K562 (cell line): Measurements from ENCODE around the gene GPR4. TPM values are rescaled to one million over a fixed set of nuclear protein-coding genes. Genes with fewer than 3 reads are reported as not detected.
A peak's percentile ranks its signal among the peaks of the same experiment; 100 is the strongest.

Experiments used
- CHD2 ChIP-seq: IDR thresholded peaks from 2 replicates; pipeline ENCODE4 v1.6.1; 2011; ENCODE audit warnings: low read depth, low read length
- IRF1 ChIP-seq: sonication (generic); formaldehyde crosslinking; IDR thresholded peaks from 2 replicates; pipeline ENCODE4 v1.8.0; 2022; ENCODE audit warnings: missing genetic modification reagents, mild to moderate bottlenecking, borderline replicate concordance
- KDM1A ChIP-seq, 2 experiments: fragments of 450-650 bp; IDR thresholded peaks; 2 replicates each; pipeline ENCODE4 v1.6.1; 2016; ENCODE audit warnings: mild to moderate bottlenecking in 2 of 2
- PRDM10 ChIP-seq: fragments of 450-650 bp; IDR thresholded peaks from 2 replicates; pipeline ENCODE4 v1.6.1; 2018; ENCODE audit not compliant: partially characterized antibody
- RB1 ChIP-seq: fragments of 450-650 bp; IDR thresholded peaks from 2 replicates; pipeline ENCODE4 v1.6.1; 2017; ENCODE audit warnings: low read depth, mild to moderate bottlenecking
- RUNX1 ChIP-seq: sonication (generic); IDR thresholded peaks from 2 replicates; pipeline ENCODE4 v1.6.1; 2016; ENCODE audit warnings: antibody characterized with exemption, low read depth
- SIX5 ChIP-seq, 2 experiments: IDR thresholded peaks; 2 replicates each; pipeline ENCODE4 v1.6.1; 2011; ENCODE audit warnings: low read length in 2 of 2, borderline replicate concordance in 1 of 2, low read depth in 1 of 2, mild to moderate bottlenecking in 1 of 2, moderate library complexity in 1 of 2; ENCODE audit not compliant: insufficient read depth in 1 of 2
- TCF15 ChIP-seq: fragments of 250-450 bp; sonication (Bioruptor Pico); IDR thresholded peaks from 2 replicates; pipeline ENCODE4 v1.8.0; 2022; ENCODE audit warnings: moderate library complexity, mild to moderate bottlenecking, inconsistent platforms
- TEAD1 ChIP-seq, 2 experiments: fragments of 450-650 bp in 1 of 2; sonication (generic) in 1 of 2; formaldehyde crosslinking; IDR thresholded peaks; 2 replicates each; pipeline versions ENCODE4 v1.4.0 to v1.8.0; 2020 to 2022; ENCODE audit warnings: mild to moderate bottlenecking in 2 of 2, missing genetic modification reagents in 1 of 2
- ZNF146 ChIP-seq: IDR thresholded peaks from one replicate; pipeline ENCODE4 v1.6.1; 2018; ENCODE audit warnings: missing compliant biosample characterization; ENCODE audit not compliant: unreplicated experiment
- ZNF384 ChIP-seq: IDR thresholded peaks from 2 replicates; pipeline ENCODE4 v1.6.1; 2012; ENCODE audit warnings: low read depth, low read length, improper control_type of control experiment
- ZNF778 ChIP-seq: fragments of 450-650 bp; formaldehyde crosslinking; IDR thresholded peaks from 2 replicates; pipeline ENCODE4 v1.4.0; 2020; ENCODE audit warnings: mild to moderate bottlenecking, moderate library complexity
- polyA plus RNA-seq, 8 experiments: library from polyadenylated mRNA; depleted of rRNA in 4 of 8; stranded (reverse) in 5 of 8; unstranded in 3 of 8; fragments of >200 nt; fragmentation: Nextera tagmentation in 2 of 8; fragmentation: Illumina TruSeq in 1 of 8; extraction: Ambion mirVana in 2 of 8; extraction: Trizol in 1 of 8; gene quantifications; 2 replicates each; pipeline versions ENCODE4 v1.2.1 to v1.2.3, GENCODE V29; 2011 to 2014; ENCODE audit warnings: inconsistent platforms in 1 of 8, missing spikeins in 1 of 8
- total RNA-seq, 7 experiments: library from RNA; depleted of rRNA in 6 of 7; stranded (reverse); fragments of >200 nt in 6 of 7; fragmentation: Illumina TruSeq in 2 of 7; extraction: Trizol in 2 of 7; gene quantifications; 2 replicates each; pipeline versions ENCODE4 v1.2.1 to v1.2.3, GENCODE V29; 2011 to 2021; ENCODE audit warnings: low replicate concordance in 1 of 7
- TF ChIP-seq, protein P1 (sequence below): sonication (generic); formaldehyde crosslinking; IDR thresholded peaks from 2 replicates; pipeline ENCODE4 v1.8.1; 2023; ENCODE audit warnings: missing genetic modification reagents, mild to moderate bottlenecking, borderline replicate concordance
- TF ChIP-seq, protein P2 (sequence below): fragments of 250-450 bp; sonication (Bioruptor Pico); IDR thresholded peaks from 2 replicates; pipeline ENCODE4 v1.8.0; 2022; ENCODE audit warnings: moderate library complexity, mild to moderate bottlenecking, inconsistent platforms

The GPR4 gene
- total and polyA plus RNA-seq, 9 of the 15 experiments (the other 6 are each of a cell fraction or from before 2014, with no cell fraction given): 0.03 to 0.09 (median 0.04) TPM; not detected in 5

DNA sequence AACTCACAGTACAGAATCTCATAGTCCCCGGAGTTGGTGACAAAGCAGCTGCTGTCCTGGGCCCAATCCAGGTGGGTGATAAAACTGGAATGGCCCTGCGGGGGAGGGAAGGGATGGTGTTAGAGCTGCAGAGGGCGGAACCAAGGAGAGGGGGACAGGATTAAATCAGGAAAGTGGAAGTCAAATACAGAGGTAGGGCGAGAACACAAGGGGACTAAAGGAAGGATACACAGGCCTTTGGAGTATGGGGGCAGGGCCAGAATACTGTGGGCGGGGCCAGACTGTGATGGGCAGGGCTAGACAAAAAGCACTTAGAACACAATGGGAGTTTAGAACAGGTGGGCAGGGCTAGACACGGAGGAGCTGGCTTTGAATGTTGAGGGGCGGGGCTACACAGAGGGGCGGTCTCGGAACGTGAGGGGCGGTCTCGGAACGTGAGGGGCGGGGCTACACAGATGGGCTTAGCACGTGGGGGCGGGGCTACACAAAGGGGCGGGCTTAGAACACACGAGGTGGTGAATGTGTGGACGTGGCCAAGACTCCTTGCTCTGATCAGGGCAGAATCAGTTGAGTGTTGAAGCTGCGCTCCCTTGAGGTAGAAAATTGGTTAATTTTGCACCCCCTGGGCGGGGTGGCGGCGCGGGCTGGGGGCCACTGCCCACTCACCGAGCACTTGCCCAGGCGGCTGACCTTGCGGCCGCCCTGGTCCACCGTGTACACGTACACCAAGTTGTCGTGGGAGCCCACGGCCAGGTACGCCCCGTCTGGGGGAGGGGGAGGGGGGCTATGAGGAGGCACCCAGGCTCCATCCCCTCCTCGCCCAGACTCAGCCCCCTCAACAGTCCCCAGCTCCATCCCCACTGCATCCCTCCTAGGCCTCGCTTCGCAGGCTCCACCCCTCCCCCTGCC is 14.0 kb upstream of the GPR4 start (continued):
- TF ChIP-seq, protein P1, sequence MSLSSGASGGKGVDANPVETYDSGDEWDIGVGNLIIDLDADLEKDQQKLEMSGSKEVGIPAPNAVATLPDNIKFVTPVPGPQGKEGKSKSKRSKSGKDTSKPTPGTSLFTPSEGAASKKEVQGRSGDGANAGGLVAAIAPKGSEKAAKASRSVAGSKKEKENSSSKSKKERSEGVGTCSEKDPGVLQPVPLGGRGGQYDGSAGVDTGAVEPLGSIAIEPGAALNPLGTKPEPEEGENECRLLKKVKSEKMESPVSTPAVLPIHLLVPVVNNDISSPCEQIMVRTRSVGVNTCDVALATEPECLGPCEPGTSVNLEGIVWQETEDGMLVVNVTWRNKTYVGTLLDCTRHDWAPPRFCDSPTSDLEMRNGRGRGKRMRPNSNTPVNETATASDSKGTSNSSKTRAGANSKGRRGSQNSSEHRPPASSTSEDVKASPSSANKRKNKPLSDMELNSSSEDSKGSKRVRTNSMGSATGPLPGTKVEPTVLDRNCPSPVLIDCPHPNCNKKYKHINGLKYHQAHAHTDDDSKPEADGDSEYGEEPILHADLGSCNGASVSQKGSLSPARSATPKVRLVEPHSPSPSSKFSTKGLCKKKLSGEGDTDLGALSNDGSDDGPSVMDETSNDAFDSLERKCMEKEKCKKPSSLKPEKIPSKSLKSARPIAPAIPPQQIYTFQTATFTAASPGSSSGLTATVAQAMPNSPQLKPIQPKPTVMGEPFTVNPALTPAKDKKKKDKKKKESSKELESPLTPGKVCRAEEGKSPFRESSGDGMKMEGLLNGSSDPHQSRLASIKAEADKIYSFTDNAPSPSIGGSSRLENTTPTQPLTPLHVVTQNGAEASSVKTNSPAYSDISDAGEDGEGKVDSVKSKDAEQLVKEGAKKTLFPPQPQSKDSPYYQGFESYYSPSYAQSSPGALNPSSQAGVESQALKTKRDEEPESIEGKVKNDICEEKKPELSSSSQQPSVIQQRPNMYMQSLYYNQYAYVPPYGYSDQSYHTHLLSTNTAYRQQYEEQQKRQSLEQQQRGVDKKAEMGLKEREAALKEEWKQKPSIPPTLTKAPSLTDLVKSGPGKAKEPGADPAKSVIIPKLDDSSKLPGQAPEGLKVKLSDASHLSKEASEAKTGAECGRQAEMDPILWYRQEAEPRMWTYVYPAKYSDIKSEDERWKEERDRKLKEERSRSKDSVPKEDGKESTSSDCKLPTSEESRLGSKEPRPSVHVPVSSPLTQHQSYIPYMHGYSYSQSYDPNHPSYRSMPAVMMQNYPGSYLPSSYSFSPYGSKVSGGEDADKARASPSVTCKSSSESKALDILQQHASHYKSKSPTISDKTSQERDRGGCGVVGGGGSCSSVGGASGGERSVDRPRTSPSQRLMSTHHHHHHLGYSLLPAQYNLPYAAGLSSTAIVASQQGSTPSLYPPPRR (CRISPR knock-in tag): 0 out of 2 replicates have a peak, but pooled peaks have one; percentile 48
- no peak for TF ChIP-seq CHD2
- TF ChIP-seq PRDM10: peak; percentile 87
- no peak for TF ChIP-seq ZNF778 (CRISPR knock-in tag)
- TF ChIP-seq KDM1A (IDR thresholded peaks at IDR 0.05): peak in 1 of 2 experiments; percentile 91; a peak in 2 of 4 replicates
- no peak for TF ChIP-seq RUNX1
- no peak for TF ChIP-seq SIX5 (IDR thresholded peaks at IDR 0.05; ENCODE audit: borderline replicate concordance in 1 of 2, insufficient read depth in 1 of 2, low read depth in 1 of 2, low read length in 2 of 2)
- TF ChIP-seq ZNF146 (CRISPR knock-in tag): no peak
- TF ChIP-seq ZNF384: no peak
- peak in 1 of 2 experiments; percentile 78; a peak in 1 of 4 replicates for TF ChIP-seq TEAD1 (CRISPR knock-in tag; IDR thresholded peaks at IDR 0.05)
- TF ChIP-seq, protein P2, sequence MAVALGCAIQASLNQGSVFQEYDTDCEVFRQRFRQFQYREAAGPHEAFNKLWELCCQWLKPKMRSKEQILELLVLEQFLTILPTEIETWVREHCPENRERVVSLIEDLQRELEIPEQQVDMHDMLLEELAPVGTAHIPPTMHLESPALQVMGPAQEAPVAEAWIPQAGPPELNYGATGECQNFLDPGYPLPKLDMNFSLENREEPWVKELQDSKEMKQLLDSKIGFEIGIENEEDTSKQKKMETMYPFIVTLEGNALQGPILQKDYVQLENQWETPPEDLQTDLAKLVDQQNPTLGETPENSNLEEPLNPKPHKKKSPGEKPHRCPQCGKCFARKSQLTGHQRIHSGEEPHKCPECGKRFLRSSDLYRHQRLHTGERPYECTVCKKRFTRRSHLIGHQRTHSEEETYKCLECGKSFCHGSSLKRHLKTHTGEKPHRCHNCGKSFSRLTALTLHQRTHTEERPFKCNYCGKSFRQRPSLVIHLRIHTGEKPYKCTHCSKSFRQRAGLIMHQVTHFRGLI (CRISPR knock-in tag): no peak
- TF ChIP-seq TCF15 (CRISPR knock-in tag): no peak
- TF ChIP-seq RB1: 0 out of 2 replicates have a peak, but pooled peaks have one; percentile 25
- no peak for TF ChIP-seq IRF1
